HG03378 (cell line): Measurements from ENCODE around the gene FMO1.
"Not testable (repeated sequence)": the region's sequence is repeated elsewhere in the genome, so short reads cannot be mapped to it uniquely, and the experiment has no call there.

Experiments
- ATAC-seq: cut with Tn5 transposase; IDR thresholded peaks from one replicate; pipeline ENCODE4 v1.9.1; 2021; ENCODE audit warnings: mild to moderate bottlenecking, moderate library complexity; ENCODE audit not compliant: unreplicated experiment

FMO1 gene, protein sequence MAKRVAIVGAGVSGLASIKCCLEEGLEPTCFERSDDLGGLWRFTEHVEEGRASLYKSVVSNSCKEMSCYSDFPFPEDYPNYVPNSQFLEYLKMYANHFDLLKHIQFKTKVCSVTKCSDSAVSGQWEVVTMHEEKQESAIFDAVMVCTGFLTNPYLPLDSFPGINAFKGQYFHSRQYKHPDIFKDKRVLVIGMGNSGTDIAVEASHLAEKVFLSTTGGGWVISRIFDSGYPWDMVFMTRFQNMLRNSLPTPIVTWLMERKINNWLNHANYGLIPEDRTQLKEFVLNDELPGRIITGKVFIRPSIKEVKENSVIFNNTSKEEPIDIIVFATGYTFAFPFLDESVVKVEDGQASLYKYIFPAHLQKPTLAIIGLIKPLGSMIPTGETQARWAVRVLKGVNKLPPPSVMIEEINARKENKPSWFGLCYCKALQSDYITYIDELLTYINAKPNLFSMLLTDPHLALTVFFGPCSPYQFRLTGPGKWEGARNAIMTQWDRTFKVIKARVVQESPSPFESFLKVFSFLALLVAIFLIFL

DNA sequence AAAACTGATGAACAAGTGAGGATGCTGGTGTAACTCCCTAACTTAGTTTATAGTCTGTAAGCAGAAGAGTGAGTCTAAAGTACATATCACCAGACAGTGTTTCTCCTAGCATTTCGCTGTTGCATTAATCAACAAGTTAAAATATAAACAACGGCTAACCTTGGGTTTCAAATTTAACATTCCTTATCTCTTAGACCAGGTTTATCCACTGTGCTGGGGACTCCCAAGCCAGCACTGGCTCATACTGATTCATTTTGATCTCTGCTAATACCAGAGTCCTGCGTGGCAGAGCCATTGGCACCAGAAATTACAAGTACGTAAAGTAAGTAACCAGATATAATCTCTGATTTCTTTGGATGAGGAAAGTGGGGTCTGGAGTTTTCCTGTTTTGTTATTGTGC is at the start of gene FMO1:
Gene FMO1 (plus strand): TSS at position 193 of the 400 bp plus-strand sequence. CDS start 9,594 bp downstream, outside the sequence.
- no peak for ATAC-seq

DNA sequence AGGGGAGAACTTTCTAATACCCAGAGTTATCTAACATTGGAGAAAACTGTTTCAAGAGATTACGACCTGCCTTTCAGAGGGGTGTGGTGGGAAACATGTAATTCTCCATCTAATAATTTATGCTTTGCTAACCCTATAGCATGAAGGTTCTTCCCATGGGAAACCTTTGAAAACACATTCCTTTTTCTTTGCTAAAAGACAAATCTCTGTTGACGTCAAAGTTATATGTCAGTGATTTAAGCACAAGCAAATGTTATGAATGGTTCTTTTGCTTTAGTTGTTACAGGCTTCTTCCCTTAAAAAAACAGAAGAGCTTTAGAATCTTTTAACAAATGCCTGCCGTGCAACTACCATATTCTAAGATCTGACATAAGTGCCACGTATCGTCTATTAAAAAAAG is 44.0 kb upstream of the FMO1 start:
- no peak for ATAC-seq

DNA sequence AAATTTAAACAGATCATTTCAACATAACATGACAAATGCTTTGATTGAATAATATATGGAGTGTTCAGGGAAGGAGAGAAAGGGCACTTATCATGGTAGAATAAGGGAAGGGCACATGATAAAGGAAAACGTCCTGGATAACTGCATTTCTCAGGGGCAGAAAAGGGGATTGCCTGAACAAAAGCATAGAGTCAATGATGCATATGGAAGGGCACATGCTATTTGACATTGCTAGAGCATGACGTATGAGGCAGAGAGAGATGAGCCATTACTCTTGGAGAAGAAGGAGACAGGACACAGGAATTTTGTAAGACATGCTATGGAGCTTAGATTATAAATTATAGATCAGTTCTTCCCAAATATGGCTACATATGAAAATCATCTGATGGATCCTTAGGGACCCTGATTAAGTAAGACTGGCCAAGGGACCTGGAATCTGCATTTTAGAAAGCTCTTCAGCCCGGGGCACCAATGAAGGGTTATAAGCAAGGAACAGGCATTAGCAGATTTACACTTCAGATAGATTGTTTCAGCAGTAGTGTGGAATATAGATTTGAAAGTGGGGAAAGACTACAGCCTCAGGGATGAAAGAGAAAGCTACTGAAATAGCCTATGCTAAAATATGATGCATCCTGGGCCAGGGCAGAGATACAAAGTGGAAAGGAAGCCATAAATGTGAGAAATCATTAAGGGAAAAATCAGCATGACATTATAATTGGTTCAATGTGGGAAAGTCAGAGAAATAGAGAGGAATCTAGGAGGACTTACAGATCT is 41.9 kb upstream of the FMO1 start:
- no peak for ATAC-seq

DNA sequence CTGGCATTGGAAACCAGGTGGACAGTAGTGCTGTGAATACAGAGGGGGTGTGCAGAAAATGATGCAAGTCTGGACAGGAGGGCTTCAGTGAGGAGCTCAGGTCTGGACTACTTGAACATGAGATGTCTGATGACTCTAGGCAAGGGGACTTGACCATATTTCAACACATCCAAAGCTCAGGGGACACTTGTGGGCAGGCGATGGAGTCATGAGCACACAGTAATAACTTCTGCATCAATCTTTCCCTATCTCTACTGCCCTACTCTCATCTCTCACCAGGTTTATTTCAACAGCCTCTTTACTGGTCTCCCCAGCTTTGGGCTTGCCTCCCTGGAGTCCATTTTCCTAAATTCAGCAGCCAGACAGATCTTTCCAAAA is 41.3 kb upstream of the FMO1 start:
- no peak for ATAC-seq

DNA sequence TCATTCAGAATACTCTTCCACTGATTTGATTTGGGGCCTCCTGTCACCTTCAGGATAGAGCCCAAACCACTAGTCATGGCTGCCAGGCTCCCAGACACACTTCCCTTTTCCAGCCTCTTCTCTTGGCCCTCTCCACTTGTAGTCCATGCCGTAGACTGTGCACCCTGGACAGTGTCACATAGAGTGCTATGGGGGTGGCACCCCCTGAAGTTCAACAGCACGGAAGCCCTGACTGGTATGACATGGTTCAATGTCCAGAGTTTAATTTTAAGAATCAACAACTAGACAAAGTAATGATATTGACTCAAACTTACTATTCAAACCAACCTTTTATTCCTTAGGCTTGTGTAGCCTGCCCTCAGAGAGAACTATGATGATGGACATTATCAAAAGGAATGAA is 40.9 kb upstream of the FMO1 start:
- ATAC-seq: no peak

DNA sequence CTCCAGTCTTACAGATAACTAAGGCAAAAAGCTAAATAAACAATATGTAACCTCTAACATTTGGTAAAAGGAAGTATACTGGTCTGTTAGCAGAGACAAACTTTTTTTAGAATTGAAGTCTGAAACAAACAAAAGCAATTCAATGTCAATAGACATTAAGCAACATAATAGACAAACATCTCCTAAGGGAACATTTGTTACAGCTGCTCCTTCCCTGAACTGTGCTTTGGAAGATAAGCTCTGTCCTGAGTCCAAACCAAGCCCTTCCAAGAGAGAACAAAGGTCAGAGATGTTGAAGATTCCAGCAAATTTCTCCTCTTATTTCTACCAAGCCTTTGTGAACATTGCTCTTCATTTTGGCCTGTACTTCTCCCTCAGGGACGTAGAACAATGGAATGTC is 37.9 kb upstream of the FMO1 start:
- no peak for ATAC-seq

DNA sequence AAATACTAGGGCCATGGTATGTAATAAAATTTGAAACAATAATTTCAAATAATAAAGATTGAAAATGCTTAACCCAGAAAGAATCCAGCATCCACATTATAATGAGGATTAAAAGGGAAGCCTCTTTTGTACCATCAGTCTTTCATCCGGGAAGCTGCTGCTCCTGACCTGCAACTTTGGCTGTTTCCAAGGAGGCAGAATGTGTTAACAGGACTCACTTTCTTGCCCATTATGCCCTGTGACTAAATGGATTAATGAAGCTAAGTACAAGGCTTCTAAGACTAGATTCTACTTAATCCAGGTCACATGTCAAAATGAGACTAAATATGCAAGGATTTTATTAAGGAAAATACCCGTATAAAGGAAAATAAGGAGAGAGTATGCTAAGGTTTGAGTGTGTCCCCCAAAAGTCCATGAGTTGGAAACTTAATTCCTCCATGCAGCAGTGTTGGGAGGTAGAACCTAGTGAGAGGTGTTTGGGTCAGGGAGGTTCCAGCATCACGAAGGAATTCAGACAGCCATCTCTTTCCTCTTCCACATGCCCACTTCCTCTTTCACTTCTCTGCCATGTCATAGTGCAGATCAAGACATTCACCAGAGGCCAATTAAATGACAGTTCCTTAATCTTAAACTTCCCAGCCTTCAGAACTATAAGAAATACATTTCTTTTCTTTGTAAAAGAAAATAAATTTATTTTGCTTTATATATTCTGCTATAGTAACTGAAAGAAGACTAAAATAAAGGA is 35.5 kb upstream of the FMO1 start:
- ATAC-seq: no peak

DNA sequence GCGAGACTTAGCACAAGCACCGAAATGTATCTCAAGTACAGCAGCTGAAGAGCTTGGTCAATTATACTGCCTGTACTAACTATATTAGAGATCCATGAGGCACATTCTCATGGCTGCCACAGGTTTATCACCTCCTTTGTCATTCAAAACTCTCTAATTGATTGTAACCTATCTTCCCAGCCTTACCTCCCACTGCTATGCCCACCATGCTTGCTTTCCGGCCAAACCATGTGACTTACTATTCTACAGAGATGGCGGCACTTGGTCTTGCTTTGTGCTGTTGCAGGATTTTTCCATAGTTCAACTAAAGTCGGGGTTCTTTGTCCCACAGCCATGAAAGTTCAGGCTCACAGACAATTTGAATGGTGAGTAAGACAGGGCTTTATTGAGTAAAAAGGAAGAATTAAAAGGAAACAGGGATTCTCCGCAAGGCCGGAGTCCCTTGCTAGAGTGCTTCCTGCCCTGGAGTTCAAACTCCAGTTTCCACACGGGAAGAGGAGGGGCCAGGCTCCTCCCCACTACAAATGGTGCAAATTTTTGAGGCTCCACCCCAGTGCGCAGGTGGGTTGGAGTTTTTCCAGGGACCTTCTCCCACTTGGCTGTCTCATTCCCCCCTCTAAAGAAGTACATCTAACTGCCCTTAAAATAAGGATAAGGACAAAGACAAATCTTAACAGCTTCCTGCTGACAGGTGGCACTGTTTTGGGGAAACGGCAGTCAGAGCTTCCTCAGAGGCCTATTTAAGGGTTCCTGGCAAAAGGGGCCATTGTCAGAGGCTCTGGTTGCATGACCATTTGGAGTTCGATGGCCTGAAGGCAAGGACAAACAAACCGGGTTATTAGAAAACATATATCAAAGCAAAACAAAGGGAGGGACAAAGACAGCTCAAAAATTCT is 34.5 kb upstream of the FMO1 start:
- ATAC-seq: no peak

DNA sequence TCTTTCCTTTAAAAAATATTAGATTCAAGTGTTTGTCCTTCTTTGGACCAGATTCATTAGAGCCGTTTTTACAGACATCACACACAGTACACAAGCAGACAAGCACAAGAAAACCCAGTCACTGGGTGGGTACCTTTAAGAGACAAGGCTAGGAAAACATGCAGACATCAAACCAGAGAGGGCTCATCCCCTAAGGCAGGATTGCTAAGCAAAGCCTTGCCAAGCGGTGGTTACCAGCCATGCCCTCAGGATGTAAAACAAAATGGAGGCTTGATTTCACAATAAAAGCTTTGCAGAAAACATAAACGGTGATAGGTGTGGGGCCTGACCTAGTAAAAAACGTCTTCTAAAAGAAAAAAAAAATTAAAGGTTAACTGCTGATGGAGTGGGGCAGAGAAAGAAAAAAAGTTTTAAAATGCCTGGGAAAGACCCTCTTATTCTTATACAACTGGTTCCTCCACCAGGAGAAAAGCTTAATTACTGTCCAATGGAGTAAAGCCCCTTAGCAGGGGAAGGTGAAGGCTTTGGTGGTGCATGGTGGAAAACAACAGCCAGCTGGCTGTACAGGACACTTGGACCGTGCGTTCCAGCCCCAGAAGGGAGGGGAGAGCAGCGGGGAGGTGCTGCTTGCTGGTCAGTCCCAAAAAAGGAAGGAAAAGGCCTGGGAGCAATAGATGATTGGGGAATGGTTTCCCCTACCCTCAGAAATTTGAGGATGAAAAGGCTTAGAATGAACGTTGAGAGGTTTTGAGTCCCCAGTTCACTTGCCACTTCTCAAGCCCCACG is 30.4 kb upstream of the FMO1 start:
- no peak for ATAC-seq

DNA sequence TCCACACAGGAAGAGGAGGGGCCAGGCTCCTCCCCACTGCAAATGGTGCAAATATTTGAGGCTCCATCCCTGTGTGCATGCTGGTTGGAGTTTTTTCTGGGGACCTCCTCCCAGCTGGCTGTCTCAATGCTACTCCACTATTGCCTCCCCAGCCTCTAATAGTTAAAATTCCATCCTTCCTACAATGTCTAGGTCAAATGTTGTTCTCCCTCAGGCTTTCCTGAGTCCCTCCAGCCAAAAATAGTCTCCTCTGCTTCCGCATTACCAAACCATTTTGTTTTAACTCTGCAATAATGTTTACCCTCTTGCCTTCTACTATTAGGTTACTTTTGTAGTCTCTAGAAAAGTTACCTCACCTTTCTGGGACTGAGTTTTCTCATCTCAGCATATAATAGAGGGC is 29.6 kb upstream of the FMO1 start:
- ATAC-seq: no peak

DNA sequence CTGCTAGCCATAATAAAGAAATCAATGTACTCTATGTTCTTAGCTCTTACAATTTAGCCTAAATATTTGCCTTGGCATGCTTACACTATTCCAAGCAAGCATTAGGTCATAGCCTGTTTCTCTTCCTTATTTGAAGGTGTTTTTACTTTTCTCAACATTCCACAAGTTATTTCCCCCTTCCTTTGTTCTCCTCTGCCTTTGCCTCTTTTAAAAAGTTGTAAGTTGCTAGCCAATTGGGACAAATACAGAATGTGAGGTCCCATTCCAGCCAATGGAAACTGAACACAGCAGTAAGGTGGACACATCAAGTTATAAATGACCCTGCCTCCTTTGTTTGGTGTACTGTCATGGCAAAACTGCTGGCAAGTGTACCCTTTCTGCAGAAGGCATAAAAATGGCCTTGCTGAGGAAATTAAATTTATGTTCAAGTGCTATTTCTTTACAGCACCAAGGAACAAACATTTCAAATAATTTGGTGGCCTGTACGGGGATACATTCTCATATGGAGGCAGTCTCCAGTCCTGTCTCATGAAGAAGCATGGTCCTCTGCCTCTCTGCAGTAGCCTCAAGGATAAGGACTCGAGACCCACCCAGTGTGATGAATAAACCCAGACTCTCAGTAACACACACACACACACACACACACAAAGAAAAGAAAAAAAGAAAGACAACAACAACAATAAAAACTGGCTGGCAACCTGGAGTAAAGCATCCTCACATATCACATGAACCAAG is 28.8 kb upstream of the FMO1 start:
- ATAC-seq: no peak

DNA sequence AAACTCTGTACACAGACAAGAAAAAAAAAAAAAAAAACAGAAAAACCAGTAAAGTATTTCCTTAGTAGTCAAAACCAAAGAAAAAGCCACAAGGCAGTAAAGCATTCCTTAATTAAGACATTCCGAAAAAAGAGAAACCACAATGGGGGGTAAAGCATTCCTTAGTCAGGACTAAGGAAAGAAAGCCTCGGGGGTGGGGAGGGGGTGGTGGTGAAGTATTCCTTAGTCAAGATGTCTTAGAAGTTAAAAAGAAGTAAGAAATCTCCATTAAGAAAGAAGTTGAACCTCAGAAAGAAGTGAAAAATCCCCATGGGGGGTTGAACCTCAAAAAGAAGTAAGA is 28.2 kb upstream of the FMO1 start:
- no peak for ATAC-seq

DNA sequence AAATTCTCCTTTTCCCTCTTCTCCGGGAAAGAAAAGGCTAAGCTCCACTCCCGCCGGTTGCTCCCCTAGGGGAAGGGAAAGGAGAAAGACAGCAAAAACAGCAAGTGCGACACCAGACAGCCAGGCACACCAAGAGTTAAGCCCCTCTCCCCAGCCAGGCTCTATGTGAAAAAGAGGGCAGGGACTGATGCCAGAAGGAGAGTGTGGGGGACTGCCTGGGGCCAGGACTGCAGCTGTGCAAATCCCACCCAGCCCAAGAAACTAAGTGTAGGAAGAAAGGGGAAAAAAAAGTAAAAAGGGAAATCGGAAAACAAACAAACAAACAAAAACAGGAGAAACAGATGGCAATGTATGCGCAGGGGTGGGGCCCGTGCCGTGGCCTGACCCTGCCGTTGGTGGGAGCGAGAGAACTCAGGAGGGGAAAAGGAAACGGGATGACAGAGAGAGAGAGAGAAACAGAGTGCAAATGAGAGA is 27.7 kb upstream of the FMO1 start:
- no peak for ATAC-seq

DNA sequence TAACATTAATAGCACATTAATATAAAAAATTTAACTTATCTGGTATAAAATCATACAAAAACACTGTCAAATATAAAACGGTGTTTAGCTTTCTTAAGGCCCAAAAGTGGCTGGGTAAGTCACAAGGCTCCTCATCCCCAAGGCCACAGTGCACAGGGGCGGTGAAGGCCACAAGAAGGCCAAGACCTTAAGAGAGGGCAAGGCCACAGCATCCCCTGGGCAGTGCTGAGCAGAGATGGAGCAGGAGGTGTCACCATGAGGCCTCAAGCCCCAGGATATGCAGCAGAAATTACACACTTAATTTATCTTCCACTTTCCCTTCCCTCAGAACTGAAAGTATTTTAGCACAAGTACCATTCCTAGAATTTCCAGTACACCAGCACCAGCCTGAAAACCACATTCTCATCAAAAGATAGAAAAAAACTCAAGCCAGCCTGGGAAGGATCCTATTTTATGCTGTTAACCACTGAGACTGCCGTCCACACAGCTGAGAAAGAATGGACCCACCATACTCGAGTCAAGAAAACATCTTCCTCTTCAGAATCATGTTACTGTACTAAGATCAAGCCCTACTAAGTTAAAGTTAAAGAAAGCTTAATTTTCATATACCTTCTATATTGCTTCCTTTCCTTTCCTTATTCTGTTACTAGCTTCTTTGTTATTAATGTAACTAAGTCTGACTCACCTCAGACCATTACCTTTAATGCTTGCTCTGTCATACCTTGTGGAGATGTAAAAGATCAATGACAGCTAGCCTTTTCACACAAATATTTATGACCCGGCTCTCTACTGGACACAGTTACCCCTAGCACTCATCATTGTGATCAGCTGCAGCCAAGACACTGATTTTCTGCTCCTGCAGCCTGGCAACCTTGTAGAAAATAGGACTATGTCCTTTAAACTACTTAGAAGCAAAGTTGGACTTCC is 26.4 kb upstream of the FMO1 start:
- ATAC-seq: no peak

DNA sequence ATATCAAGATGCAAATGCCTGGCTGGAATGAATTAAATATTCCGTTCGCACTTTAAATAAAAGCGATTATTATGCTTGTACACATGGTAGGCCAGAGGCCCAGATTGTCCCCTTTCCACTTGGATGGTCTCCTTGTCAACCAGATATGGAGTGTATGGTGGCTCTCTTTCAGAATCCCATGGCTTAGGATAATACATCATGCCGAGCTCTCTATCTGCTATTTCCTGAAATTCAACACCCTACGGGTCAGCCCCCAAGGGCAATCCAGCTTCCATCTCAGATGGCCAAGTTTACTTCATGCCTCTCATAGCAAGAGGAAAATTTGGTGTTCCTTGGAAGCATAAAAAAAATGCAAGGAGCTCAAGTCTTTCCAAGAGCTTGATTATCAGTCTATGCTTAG is 25.4 kb upstream of the FMO1 start:
- ATAC-seq: no peak

DNA sequence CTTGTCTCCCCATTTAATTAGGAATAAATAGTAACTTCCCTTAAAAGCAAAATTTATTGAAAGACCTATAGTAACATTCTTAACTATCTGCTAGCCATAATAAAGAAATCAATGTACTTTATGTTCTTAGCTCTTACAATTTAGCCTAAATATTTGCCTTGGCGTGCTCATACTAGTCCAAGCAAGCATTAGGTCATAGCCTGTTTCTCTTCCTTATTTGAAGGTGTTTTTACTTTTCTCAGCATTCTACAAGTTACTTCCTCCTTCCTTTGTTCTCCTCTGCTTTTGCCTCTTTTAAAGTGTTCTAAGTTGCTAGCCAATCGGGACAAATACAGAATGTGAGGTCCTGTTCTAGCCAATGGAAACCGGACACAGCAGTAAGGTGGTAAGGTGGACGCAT is 24.0 kb upstream of the FMO1 start:
- ATAC-seq: not testable (repeated sequence)

DNA sequence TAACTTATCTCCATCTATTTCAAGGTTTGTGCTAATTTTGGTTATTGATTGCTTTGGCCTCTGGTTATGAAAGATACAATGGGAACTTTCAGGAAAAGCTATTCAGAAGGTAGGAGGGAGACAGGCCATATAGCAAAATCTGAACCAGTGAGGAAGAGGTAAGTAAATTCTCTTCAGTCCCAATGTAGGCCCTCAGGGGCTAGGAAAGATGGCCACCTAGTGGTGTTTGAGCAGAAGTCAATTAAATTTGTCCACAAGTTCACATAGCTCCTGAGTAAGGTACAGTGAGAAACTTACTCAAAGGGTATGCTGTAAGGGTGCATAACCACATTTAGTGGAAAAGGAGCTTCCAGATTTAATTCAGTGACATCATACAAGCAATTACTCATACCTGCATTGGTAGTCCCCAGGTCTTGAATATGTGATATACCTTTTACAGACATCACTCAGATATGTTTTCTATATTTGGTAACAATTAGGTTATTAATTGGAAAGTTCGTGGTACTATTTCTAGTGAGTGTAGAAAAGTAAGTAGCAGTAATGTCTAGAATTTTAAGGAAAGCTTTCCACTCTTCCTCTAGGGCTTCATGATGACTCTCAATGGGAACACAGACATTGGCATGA is 21.4 kb upstream of the FMO1 start:
- ATAC-seq: peak; percentile 94
